Endothelial cell of umbilical vein (primary cell): Measurements from ENCODE around the gene KIF21B. TPM values are rescaled to one million over a fixed set of nuclear protein-coding genes. Genes with fewer than 3 reads are reported as not detected.

Experiments
- BruUV-seq: library from RNA; stranded (reverse); fragments of 400-500 nt; replicated peaks from 2 replicates; lab custom pipeline; 2021; lab: Mats Ljungman, UMichigan
- CTCF ChIA-PET: fragments of 300-600, 350-600 bp; sonication (Branson Sonifier 250); formaldehyde crosslinking; loops from one replicate; lab custom pipeline; 2021; ENCODE audit warnings: antibody characterized with exemption, inconsistent platforms; lab: Charles Lee
- POLR2A ChIA-PET: fragments of 300-600, 350-600 bp; sonication (Branson Sonifier 250); formaldehyde crosslinking; loops from one replicate; lab custom pipeline; 2021; ENCODE audit warnings: antibody characterized with exemption, inconsistent platforms; lab: Charles Lee
- DNase-seq: peaks from one replicate; pipeline ENCODE4 v3.0.0-alpha.2; 2011; ENCODE audit warnings: low read depth, low spot score
- FAIRE-seq: peaks from 2 replicates; lab custom pipeline; 2011; peaks lifted over from hg19 to GRCh38; lab: Jason Lieb, UNC
- H2AFZ ChIP-seq: 2 replicates; pipeline ENCODE4 v1.6.0; 2012; ENCODE audit warnings: low read depth, low read length, control low read depth, inconsistent platforms
- H3K27ac ChIP-seq: 2 replicates; pipeline ENCODE4 v1.5.1; 2011; ENCODE audit warnings: low read depth, mild to moderate bottlenecking, control low read depth, low read length, moderate library complexity; ENCODE audit not compliant: insufficient read depth
- H3K27me3 ChIP-seq, 2 experiments: 2 replicates each; pipeline versions ENCODE4 v1.6.0 to v1.6.1; 2011; ENCODE audit warnings: low read length in 2 of 2, mixed read lengths in 1 of 2; ENCODE audit not compliant: control insufficient read depth in 2 of 2, insufficient read depth in 2 of 2
- H3K36me3 ChIP-seq, 2 experiments: 2 replicates in 1 of 2; 3 replicates in 1 of 2; pipeline ENCODE4 v1.5.1; 2011; ENCODE audit warnings: low read length in 2 of 2, mild to moderate bottlenecking in 1 of 2, moderate library complexity in 1 of 2; ENCODE audit not compliant: control insufficient read depth in 2 of 2, insufficient read depth in 2 of 2; ENCODE audit errors: extremely low read depth in 1 of 2
- H3K4me1 ChIP-seq: 3 replicates; pipeline ENCODE4 v1.5.1; 2011; ENCODE audit warnings: mild to moderate bottlenecking, low read length; ENCODE audit not compliant: control insufficient read depth, insufficient read depth; ENCODE audit errors: extremely low read depth
- H3K4me2 ChIP-seq: 2 replicates; pipeline ENCODE4 v1.6.1; 2011; ENCODE audit warnings: low read length, control low read depth, mixed read lengths; ENCODE audit not compliant: insufficient read depth
- H3K4me3 ChIP-seq, 3 experiments: fragments of 200-600 bp in 1 of 3; sonication (generic), shearing (Covaris generic) in 1 of 3; replicated peaks in 1 of 3; 2 replicates each; pipeline ENCODE4 v1.5.1; 2011 to 2016; ENCODE audit warnings: control low read depth in 3 of 3, low read length in 3 of 3, mild to moderate bottlenecking in 2 of 3, inconsistent platforms in 1 of 3, low read depth in 1 of 3, moderate library complexity in 1 of 3; ENCODE audit not compliant: insufficient read depth in 1 of 3
- H3K79me2 ChIP-seq: 2 replicates; pipeline ENCODE4 v1.6.0; 2012; ENCODE audit warnings: low read length, inconsistent platforms; ENCODE audit not compliant: control insufficient read depth, insufficient read depth
- H3K9ac ChIP-seq: replicated peaks from 2 replicates; pipeline ENCODE3; 2011; ENCODE audit warnings: low read length, control low read depth; ENCODE audit not compliant: insufficient read depth; ENCODE audit errors: extremely low read depth
- H3K9me1 ChIP-seq: replicated peaks from 3 replicates; pipeline ENCODE4 v1.6.0; 2011; ENCODE audit warnings: mild to moderate bottlenecking, low read length; ENCODE audit not compliant: control insufficient read depth, insufficient read depth; ENCODE audit errors: extremely low read depth
- H3K9me3 ChIP-seq: replicated peaks from 2 replicates; pipeline ENCODE4 v1.5.1; 2012; ENCODE audit warnings: low read length, inconsistent platforms; ENCODE audit not compliant: control insufficient read depth, insufficient read depth
- H4K20me1 ChIP-seq: replicated peaks from 2 replicates; pipeline ENCODE3; 2011; ENCODE audit warnings: mild to moderate bottlenecking, low read length; ENCODE audit not compliant: control insufficient read depth, insufficient read depth; ENCODE audit errors: extremely low read depth
- CTCF ChIP-seq, 2 donors: IDR thresholded peaks; 1 replicate in 1 of 2; 2 replicates in 1 of 2; pipeline ENCODE4 v1.5.1; 2011; ENCODE audit warnings: low read length in 2 of 2, mild to moderate bottlenecking in 2 of 2, moderate library complexity in 2 of 2, control low read depth in 1 of 2, inconsistent platforms in 1 of 2, low read depth in 1 of 2; ENCODE audit not compliant: insufficient read depth in 1 of 2; ENCODE audit errors: extremely low read depth in 1 of 2
- EZH2 ChIP-seq: IDR thresholded peaks from 2 replicates; pipeline ENCODE4 v1.6.1; 2012; ENCODE audit warnings: borderline replicate concordance, low read depth, mild to moderate bottlenecking, moderate library complexity, low read length, inconsistent platforms; ENCODE audit not compliant: severe bottlenecking
- FOS ChIP-seq: IDR thresholded peaks from 2 replicates; pipeline ENCODE4 v1.6.1; 2011; ENCODE audit warnings: mild to moderate bottlenecking, low read length, moderate library complexity, borderline replicate concordance; ENCODE audit not compliant: insufficient read depth
- GATA2 ChIP-seq: IDR thresholded peaks from 2 replicates; pipeline ENCODE4 v1.7.0; 2011; ENCODE audit warnings: low read depth, mild to moderate bottlenecking, moderate library complexity, mixed read lengths, low read length; ENCODE audit not compliant: insufficient read length, insufficient read depth
- JUN ChIP-seq: IDR thresholded peaks from 2 replicates; pipeline ENCODE4 v1.6.1; 2011; ENCODE audit warnings: borderline replicate concordance, low read depth; ENCODE audit not compliant: insufficient read length, insufficient read depth
- MYC ChIP-seq: IDR thresholded peaks from one replicate; pipeline ENCODE4 v1.6.1; 2011; ENCODE audit warnings: mild to moderate bottlenecking, low read depth, low read length
- POLR2A ChIP-seq: IDR thresholded peaks from 2 replicates; pipeline ENCODE4 v1.6.1; 2012; ENCODE audit warnings: low read depth, mild to moderate bottlenecking, control low read depth, low read length
- POLR2AphosphoS5 ChIP-seq: IDR thresholded peaks from 2 replicates; pipeline ENCODE4 v1.6.1; 2012; ENCODE audit warnings: low read depth, mild to moderate bottlenecking, control low read depth, low read length, moderate library complexity; ENCODE audit not compliant: insufficient read depth
- dilution Hi-C: fragments of 300-500 bp; cut with MboI; formaldehyde crosslinking; loops from one replicate; pipeline ENCODE4 v1.15.0; 2019; ENCODE audit warnings: low sequenced_read_pairs; ENCODE audit not compliant: extremely low pct_ligation_motif_present
- intact Hi-C: fragments of 100-400 bp; cut with micrococcal nuclease; formaldehyde crosslinking; loops from one replicate; pipeline ENCODE4 v1.10.0; 2022
- polyA plus RNA-seq, 4 experiments: library from polyadenylated mRNA; depleted of rRNA in 3 of 4; stranded (reverse) in 3 of 4; unstranded in 1 of 4; fragments of >200 nt; gene quantifications; 2 replicates each; pipeline versions ENCODE4 v1.2.1 to v1.2.3, GENCODE V29; 2011 to 2012; ENCODE audit warnings: missing spikeins in 1 of 4
- total RNA-seq: library from RNA; stranded (reverse); gene quantifications from 2 replicates; pipeline ENCODE4 v1.2.3, GENCODE V29; 2021
- TF ChIP-seq, protein P1 (sequence below): IDR thresholded peaks from 2 replicates; pipeline ENCODE4 v1.6.1; 2011; ENCODE audit not compliant: insufficient read depth, insufficient read length

Gene KIF21B
- total and polyA plus RNA-seq, 2 donors (not counting 3 experiments of a cell fraction or from before 2014, with no cell fraction given) = 1.9 to 4.4 TPM

DNA sequence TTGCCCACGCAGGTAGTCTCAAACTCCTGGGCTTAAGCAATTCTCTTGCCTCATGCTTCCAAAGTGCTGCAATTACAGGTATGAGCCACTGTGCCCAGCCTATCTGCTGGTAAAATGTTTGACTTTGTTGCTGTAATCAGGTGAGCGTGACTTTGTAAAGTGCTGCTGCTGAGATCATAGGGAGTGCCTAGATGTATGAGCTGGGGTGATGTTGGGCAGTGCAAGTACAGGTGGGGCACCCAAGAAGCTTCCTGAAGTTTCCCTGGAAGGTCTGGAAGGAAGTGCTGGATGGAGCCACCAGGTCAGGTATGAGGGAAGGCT is 43.1 kb downstream of the KIF21B start:
- CTCF ChIA-PET = interaction anchor here (1.0 to 11.4 kb wide), 9 partner anchors 9 to 139 kb away, joined by 3 to 586 read pairs (median 11); no protein-coding TSS in a partner anchor
- no peaks in the 10 kb centered on the region for H3K36me3 ChIP-seq

More for the DNA sequence above, 43.1 kb downstream of the KIF21B start:
- Histone ChIP-seq H4K20me1 (no peaks in the 10 kb centered on the region), H3K27me3 (no peaks in the 10 kb centered on the region), H3K4me3 (no peak overlapping the region), H3K4me1 (no peaks in the 10 kb centered on the region), H3K79me2 (no peaks in the 10 kb centered on the region), H3K27ac (no peak overlapping the region), H3K9ac (no peak overlapping the region), H3K9me1 (no peaks in the 10 kb centered on the region), H3K4me2 (no peak overlapping the region), H2AFZ (no peak overlapping the region), H3K9me3 (no peaks in the 10 kb centered on the region)
- dilution Hi-C loops (no loop called here), intact Hi-C loops (no loop called here)
- DNase-seq (no peak), FAIRE-seq (no peak)
- TF ChIP-seq MYC (no peak), POLR2A (no peak), POLR2AphosphoS5 (no peak), JUN (no peak), FOS (no peak), EZH2 (no peak), GATA2 (no peak), CTCF (IDR thresholded peaks at IDR 0.05; ENCODE audit: extremely low read depth in 1 of 2, insufficient read depth in 1 of 2, low read depth in 1 of 2, low read length in 2 of 2) (no peak)
- TF ChIP-seq, protein P1, sequence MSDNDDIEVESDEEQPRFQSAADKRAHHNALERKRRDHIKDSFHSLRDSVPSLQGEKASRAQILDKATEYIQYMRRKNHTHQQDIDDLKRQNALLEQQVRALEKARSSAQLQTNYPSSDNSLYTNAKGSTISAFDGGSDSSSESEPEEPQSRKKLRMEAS = no peak
- BruUV-seq = no TSS peak
- POLR2A ChIA-PET = no interaction called here
